Fibroblast of skin of abdomen (primary cell): ENCODE measurements around the gene PRKAR1A. TPM values are rescaled to one million over a fixed set of nuclear protein-coding genes. Genes with fewer than 3 reads are reported as not detected.
"Not testable (repeated sequence)": the region's sequence is repeated elsewhere in the genome, so short reads cannot be mapped to it uniquely, and the experiment has no call there.

ENCODE experiments used
- DNase-seq: peaks from one replicate; pipeline ENCODE4 v3.0.0-alpha.2; 2013
- polyA plus RNA-seq, 2 experiments: library from polyadenylated mRNA; unstranded; fragments of 120-200 nt; gene quantifications; one replicate each; pipeline ENCODE4 v1.2.1, GENCODE V29; 2013; ENCODE audit not compliant: insufficient read length in 2 of 2

Gene PRKAR1A
- polyA plus RNA-seq (2013, experiment 1 of 2; ENCODE audit: insufficient read length): 180 TPM
- 159 TPM for polyA plus RNA-seq (2013, experiment 2 of 2; ENCODE audit: insufficient read length)

DNA sequence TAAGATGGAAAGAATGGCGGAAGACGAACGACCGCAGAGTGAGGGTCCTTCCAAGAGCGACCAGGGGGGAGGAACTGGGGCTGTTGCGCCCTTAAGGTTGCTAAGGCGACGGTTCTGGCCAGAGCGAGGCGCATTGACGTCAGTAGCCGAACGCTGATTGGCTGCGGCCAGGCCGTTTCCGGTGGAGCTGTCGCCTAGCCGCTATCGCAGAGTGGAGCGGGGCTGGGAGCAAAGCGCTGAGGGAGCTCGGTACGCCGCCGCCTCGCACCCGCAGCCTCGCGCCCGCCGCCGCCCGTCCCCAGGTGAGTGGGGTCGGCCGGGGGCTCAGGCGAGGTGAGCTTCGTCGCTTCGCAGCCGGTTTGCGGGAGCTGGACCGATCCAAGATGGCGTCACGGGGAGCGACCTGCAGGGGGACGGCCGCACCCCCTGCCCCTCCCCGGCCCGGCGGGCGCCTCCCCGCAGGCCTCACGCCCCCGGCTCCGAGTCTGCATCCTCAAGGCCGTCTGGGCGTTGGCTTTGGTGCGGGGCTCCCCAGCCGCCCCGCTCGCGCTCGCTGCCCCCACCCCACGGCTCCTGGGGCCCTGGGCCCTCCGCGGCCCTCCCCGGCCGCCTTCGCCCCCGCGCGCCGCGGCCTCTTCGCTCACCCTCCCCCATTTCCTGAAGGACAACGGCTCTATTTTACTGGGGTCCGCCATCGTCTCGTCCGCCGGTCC lies at the start of gene PRKAR1A:
TSS of gene PRKAR1A (plus strand) at position 184 of the 713 bp plus-strand sequence. CDS start 2,970 bp downstream, outside the sequence.
- peak; percentile 92 for DNase-seq

DNA sequence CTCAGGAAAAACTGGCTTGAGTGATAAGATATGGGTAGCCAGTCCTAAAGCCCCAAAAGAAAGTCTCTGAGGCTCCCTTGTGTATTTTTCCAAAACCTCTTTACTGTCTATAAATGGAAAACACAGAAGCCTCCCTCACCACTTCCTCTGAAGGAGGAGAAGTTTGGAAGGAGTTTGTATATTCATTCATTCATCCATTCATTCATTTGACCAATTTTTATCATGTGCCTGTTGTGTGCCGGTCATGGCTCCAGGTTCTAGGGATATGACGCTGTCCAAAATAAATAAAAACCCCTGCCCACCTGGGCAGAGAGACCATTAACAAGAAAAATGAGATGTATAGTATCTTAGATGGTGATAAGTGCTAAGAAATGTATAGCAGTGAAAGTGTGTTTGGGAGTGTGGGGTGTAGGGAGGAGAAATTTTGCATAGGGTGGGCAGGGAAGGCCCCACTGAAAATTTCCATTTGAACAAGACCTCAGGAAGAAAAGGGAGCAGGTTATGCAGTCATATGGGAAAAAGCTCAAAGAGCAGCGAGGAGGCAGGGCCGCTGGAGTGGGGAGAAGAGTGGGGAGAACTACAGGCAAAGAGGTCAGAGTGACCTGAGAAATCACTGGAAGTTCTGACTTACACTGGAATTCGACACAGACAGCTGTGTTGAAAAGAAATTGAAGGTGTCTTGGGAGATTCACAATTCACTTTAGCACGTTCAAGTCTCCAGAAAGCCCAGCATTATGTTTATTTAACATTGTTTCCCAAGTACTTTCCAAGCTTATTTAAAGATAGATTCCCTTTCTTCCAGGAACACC lies 48.8 kb upstream of the PRKAR1A start:
- DNase-seq: no peak

DNA sequence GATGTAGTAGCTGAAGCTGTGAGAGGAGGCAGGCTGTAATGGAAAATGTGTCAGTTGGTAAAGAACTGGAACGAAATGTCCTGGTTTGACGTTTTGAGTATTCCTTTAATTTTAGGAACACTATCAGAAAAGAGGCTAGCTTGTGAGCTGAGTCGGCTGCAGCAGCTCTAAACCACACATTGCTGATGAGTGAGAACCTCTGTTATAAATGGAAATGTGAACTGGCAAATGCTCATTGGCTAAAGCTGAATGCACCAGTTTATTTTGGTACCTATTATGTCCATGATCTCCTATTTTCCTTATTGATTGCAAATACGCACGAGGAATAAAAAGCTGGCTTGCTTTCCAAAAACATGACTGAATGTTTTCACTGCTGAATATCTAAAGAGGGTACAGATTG lies 43.9 kb upstream of the PRKAR1A start:
- peak; percentile 41 for DNase-seq

DNA sequence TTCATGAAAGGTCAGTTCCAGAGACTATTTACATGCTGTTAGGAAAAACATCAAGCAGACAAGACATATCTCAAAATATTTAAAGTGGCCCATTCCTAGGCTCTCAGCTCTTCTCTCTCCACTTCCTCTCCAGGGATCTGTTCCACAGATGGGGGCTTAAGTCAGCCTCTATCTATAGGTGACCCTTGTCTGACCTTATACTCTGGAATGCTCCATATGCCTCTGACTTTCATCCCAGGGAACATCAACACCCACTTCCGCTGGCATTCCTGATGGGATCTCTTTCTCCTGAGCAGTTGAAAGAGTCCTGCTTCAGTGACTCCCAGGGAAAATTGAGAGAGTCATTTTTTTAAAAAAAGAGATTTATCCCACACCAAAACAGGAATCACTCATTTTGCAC lies 43.4 kb upstream of the PRKAR1A start:
- peak; percentile 73 for DNase-seq

DNA sequence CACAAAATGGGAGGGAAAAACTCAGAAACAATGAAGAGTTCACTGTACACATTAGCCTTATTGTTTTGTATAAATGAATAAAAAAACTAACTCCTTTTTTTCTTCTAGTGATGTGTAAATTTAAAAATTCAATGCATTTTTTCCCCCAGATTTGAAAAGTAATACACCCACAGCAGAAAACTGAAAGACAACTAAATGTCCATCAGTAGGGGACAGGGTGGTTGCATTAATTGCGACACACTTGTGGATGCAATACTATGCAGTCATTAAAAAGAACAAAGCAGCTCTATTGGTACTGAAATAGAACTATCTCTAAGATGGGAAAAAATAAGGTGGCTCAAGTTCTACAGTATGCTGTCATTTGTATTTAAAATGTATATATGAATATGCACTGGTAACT lies 41.3 kb upstream of the PRKAR1A start:
- DNase-seq: no peak

DNA sequence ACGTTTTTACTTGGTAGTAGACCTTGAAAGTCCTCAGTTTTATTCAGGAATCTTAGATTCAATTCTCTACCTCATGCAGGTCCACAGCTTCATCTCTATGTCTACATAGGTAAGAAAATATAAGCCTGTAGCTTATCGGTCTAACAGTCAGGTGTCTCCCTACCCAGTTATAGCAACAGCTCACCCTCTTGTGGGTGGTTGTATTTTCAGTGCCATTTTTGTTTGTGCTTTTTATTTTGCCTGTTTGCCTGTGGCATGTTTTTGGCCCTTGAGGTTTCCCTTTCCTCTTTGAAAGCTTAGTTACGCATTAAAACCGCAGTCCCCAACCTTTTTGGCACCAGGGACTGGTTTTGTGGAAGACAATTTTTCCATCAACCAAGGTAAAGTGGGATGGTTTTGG lies 31.3 kb upstream of the PRKAR1A start:
- DNase-seq: no peak

DNA sequence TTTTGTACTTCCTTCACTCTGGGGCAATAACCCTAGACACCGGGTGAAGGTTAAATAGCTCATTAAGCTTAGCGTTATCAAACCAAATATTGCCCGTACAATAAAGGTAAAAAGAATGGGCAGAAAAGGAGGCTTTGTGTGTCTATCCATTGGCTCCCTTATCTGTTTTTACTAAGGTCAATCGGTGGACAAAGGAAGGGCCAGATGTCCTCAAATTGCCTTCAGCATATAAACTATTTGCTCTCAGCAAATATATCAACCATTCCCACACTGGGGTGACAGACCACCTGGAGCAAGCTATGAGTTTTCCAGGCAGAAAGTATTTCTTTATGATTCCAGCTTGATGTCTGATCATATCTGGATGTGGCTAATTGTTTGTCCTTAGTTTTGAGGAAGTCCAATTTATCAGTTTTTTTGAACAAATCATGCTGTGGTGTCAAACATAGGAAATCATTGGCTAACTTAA lies 29.6 kb upstream of the PRKAR1A start:
- DNase-seq: no peak

DNA sequence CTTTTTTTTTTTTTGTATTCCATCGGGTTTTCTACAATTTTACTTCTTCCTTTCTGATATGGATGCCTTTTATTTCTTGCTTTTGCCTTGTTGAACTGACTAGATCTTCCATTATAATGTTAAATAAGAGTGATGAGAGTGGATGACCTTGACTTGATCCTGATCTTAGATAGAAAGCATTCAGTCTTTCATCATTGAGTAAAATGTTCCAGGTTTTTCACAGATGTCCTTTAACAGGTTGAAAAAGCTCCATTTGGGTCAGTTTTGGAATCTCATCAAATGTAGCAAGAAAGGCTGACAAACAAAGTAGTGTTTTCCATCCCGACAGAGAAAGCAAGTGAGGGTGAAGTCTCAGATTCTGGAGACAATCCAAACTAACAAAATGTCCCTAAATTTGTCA lies 27.8 kb upstream of the PRKAR1A start:
- no peak for DNase-seq

DNA sequence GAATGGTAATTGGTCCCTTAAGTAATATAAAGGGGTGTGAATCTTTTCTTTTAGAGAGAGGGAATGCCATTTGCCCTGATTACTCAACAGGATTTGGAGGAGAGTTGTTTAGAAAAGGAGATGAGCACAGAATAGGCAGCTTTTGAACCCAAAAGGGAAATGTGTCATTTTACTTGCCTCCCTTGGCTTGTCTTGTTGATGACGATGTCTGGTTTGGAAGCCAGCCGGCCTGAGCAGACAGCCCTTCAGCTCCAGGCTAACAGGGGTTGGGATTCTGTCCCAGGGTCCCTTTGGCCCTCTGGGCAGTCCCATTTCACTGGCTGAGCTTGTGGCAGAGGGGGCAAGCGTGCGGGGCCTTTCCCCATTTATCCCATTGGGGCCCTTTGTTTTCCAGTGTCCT lies 22.3 kb upstream of the PRKAR1A start:
- no peak for DNase-seq

DNA sequence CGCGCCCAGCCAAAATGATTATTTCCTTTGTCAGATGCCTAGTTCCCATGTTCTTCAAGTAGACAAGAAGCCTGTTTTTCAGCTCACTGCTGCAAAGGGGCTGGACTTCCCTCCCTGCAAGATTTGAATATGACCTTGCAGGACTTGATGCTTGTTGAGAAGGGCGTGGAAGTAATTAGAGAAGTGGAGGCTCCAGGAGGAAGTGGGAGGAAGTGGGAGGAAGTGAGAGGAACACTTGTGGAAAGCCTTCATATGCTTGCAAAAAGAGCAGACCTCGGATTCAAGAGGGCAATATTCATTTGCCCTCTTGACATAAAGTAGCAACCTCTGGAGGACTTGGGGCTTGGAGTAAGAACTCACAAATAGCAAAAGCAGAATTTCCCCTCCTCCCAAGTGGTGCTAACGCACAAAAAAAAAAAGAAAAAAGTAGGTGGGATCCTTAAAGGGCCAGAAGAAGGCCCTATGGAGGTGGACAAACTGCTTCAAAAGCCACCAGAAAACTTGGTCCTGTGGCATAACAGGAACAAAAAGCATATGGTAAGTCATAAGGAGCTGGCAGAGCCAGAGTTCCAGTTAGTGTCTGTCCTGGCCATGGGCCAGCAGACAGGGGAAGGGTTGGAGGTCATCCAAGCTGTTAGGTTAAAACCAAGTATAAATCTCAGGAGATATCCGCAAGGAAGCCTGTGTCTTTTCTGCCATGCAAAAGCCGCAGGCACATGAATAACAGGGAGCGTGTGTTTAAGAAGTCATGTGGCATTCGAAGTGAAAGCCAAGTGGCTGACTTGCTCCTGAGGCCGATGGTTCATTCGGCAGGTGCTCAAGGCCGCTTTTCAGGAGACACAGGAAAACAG lies 20.6 kb upstream of the PRKAR1A start:
- DNase-seq: no peak

DNA sequence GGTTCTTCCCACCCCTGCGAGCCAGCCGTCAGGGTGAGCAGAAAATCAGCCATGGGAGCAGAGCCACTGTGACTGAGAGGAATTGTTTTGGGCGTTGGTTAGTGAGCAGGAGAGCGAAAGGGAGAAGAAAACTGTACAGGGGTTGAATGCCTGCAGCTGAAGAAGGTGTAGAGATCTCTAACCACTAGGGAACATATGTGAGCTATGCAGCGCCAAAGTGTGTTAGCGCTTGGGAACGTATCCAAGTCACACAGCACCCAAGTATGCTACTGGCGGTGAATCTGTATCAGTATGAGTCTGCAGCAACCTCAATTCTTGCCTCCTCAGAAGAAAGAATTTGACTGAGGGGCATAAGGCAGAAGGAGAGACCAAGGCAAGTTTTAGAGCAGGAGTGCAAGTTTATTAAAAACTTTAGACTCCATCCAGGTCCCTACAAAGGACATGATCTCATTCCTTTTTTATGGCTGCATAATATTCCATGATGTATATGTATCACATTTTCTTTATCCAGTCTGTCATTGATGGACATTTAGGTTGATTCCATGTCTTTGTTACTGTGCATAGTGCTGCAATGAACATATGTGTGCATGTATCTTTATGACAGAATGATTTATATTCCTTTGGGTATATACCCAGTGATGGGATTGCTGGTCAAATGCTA lies 19.7 kb upstream of the PRKAR1A start:
- not testable (repeated sequence) for DNase-seq

DNA sequence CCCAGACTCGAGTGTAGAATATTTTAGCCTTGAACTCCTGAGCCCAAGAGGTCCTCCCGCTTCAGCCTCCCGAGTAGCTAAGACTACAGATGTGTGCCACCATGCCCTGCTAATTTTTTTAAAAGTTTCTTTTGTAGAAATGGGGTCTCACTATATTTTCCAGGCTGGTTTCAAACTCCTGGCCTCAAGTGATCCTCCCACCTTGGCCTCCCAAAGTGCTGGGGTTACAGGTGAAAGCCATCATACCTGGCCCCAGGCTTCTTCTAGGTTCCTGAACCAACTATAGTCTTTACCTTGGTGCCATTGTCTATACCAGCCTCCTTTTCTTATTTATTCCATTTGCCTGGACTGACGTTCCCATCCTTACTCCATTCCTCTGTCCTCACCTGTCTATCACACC lies 17.1 kb upstream of the PRKAR1A start:
- no peak for DNase-seq

DNA sequence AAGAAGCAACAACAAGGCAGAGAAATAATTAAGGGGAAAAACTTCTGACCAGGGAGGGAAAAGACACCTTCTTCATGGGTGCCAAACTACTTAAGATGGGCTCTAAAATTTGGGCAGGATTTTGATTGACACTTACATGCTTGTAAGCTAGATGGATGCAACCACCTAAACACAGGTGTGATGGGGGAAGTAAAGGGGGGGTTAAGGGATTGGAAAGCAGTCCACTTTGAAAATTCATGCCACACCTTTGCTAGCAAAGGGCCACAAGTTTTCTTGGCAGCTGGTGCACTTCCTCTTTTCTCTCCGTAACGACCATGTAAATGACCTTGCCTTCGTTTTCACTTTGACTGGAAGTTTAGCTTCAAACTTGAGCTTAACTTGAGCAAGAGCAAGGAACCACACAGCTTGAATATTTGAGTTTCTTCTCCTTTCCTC lies 14.3 kb upstream of the PRKAR1A start:
- DNase-seq: no peak

DNA sequence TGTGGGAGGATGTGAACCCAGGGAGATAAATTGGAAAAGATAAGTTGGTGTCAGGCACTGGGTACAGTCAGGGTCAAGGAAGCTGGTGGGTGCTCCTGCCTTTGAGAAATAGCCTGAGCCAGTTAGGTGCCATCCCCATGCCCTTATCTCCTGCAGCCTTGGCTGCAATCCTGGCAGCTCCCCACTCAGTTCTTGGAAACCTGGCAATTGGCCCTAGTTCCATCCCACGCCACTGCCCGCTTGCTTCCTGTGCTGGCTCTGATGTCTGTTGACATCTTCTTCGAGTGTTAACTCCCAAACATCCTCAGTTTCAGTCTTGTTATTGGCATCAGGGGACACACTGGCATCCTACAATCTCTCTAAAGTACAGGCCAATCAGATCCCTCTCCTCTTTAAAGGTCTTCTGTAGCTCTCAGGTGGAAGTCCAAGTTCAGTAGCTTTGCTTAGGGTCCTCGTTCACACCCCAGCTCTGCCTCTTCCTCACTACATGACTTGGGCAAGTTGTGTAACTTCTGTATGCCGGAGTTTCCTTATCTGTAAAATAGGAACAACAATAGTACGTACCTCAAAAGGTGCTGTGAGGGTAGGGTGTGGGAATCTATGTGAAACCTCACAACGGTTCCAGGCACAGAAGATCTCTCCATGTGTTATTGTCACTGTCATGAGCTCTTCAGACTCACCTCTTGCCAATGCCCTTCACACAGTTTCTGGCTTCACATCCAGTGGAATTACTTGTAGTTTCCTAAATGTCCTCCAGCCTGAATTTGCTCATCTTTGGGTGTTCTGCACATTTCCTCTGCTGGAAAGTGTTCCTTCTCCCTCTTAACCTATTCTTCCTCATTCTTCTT lies 13.5 kb upstream of the PRKAR1A start:
- DNase-seq: no peak

DNA sequence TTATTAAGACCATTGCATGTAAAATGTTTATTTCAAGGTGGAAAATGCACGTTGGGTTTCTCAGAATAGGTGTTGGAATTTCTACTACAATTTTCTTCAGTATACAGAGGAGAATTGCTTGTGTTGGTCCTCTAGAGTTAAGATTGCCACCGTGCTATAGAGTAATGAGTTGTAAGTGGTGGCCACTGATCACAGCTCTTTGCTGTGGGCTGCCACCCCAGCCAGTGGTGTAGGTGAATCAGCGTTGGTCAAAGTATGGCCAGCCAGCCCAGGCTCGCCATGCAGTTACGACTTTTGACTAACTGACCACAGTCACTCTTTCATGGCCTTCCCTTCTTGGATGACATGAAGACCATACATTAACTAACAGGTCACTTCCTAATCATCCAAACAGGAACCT lies 12.6 kb upstream of the PRKAR1A start:
- no peak for DNase-seq

DNA sequence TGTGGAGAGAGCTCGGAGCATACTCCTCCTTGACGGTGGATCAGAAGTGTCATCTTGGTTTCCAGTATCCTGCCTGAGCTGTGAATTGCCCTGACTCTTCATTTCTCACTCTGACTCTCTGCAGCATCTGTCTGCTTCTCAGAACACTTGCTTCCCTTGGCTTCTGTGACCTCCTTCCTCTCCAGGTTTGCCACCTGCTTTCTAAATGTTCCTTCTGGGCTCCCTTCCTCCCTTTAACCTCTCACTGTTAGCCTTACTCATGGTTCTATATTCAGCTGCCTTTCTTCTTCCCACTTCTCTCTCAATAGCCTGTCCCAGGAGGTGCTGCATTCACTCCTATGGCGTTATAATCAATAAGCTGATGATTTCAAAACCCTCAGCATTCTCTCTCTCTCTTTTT lies 11.2 kb upstream of the PRKAR1A start:
- DNase-seq: no peak

DNA sequence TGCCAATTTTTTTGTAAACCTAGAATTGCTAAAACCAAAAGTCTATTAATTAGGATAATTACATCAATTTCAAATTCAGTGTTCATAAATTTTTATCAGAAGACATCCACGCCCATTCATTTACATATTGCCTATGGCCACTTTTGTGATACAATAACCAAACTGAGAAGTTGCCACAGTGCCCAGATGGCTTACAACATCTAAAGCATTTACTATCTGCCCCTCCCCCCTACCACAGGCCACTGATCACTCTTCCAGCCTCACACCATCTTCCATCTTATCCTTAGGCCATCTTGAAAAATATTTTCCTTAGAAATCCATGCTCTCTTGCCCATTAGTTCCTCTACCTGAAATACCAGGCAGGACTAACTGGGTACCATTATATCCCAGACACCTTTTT lies 6.3 kb upstream of the PRKAR1A start:
- no peak for DNase-seq

DNA sequence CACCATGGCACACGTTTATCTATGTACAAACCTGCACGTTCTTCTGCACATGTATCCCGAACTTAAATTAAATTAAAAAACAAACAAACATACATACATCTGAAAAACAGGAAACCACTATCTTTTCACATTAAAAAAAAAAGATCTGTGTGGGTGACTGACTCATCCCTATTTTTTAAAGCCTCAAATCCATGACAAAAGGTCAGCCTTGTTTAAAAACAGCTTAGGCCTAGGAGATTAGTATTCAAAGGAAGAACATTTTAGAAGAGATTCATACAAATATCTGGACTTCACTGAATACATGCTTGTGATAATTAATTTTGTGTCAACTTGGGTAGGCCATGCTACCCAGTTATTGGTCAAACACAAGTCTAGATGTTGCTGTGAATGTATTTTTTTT lies 4.7 kb upstream of the PRKAR1A start:
- DNase-seq: no peak

DNA sequence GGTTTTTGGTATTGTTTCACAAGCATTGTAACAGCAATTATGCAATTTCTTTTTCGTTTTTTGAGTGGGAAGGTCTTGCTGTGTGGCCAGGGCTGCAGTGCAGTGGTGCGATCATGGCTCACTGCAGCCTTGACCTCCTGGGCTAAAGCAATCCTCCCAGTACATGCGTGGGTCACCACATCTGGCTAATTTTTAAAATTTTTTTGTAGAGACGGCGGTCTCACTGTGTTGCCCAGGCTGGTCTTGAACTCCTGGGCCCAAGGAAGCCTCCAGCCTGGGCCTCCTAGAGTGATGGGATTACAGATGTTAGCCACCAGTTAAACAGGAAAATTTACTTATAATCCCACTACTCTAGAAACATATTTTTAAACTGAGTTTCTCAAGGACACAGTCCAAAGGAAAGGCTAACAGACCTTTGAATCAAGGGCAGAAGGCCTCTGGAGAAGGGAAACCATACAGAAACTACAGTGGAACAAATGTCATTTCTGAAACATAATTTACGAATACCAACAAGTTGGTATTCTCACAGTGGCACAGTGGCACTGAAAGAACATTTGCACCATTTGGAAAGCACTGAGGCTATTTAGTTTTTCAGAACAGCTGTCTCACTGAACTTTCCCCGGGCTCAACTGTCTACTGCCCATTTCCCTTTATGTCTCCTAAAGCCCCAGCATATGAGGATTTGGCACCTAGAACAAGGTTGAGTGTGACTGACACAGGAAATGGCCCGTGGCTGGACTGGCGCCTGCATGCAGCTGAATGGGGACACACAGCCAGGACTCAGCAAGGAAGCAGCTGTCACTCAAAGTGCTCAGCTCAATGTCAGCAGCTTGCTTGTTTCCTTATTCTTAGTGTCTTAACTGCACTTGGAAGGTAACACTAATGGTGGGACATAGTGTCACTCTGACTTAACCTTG lies 2.8 kb upstream of the PRKAR1A start:
- no peak for DNase-seq

DNA sequence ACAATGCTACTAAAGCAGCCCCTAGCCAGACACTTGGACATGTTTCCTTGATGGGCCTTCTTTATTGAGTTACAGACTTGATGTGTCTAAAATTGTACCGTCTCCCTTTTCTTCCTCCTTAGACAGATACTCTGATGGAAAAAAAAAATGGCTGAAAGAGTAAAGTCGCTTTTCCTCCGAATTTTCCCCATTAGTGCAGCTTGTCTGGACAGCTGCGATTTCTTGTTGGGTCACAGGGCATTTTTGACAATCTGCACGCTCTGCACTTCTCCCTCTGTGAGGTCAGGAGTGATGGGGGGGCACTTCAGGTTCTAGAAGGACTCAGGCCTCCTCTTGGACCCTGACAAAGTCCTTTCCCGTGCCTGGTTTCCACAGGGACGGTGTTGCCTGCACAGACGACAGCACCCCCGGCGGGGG lies 968 bp upstream of the PRKAR1A start:
- no peak for DNase-seq
